GM18873 (cell line): ENCODE results near the gene CD99.
"Not testable (repeated sequence)": the region's sequence is repeated elsewhere in the genome, so short reads cannot be mapped to it uniquely, and the experiment has no call there.

Source experiments
- ATAC-seq: cut with Tn5 transposase; IDR thresholded peaks from one replicate; pipeline ENCODE4 v1.9.1; 2021; ENCODE audit warnings: mild to moderate bottlenecking, moderate library complexity, moderate number of reproducible peaks; ENCODE audit not compliant: unreplicated experiment, low FRiP score

The CD99 gene

GRCh38 chrX:2718821-2719220 is 27.7 kb downstream of the CD99 start:
- no peak for ATAC-seq

GRCh38 chrX:2719774-2720447 is 28.8 kb downstream of the CD99 start:
- no peak for ATAC-seq

GRCh38 chrX:2723286-2723879 is 32.3 kb downstream of the CD99 start:
- no peak for ATAC-seq

- not testable (repeated sequence) for ATAC-seq
Observed at GRCh38 chrX:2727264-2727663, 36.2 kb downstream of the CD99 start.

- ATAC-seq: no peak
Observed at GRCh38 chrX:2732076-2732475, 41.0 kb downstream of the CD99 start.

- no peak for ATAC-seq
Observed at GRCh38 chrX:2732649-2733048, 41.6 kb downstream of the CD99 start.

GRCh38 chrX:2733286-2733685 is 42.2 kb downstream of the CD99 start:
- ATAC-seq: no peak

GRCh38 chrX:2735270-2735669 is 44.2 kb downstream of the CD99 start:
- no peak for ATAC-seq

- ATAC-seq: no peak
Observed at GRCh38 chrX:2740672-2741071, 49.6 kb downstream of the CD99 start.

GRCh38 chrX:2741386-2741785 is 50.3 kb downstream of the CD99 start:
- ATAC-seq: no peak

- ATAC-seq: not testable (repeated sequence)
Observed at GRCh38 chrX:2746250-2746649, 55.2 kb downstream of the CD99 start.

- no peak for ATAC-seq
Observed at GRCh38 chrX:2748171-2748814, 57.2 kb downstream of the CD99 start.

GRCh38 chrX:2748815-2749188 is 57.7 kb downstream of the CD99 start:
- ATAC-seq: no peak

- no peak for ATAC-seq
Observed at GRCh38 chrX:2751291-2751690, 60.2 kb downstream of the CD99 start.

- not testable (repeated sequence) for ATAC-seq
Observed at GRCh38 chrX:2751874-2752300, 60.8 kb downstream of the CD99 start, which contains the start of gene XG. XG (plus strand) TSS chrX:2752040; CDS start chrX:2752275, 235 bp downstream.

- ATAC-seq: not testable (repeated sequence)
Observed at GRCh38 chrX:2752441-2752840, 61.3 kb downstream of the CD99 start.

- ATAC-seq: not testable (repeated sequence)
Observed at GRCh38 chrX:2755163-2755715, 64.1 kb downstream of the CD99 start.

- ATAC-seq: no peak
Observed at GRCh38 chrX:2756548-2756947, 65.5 kb downstream of the CD99 start.

- ATAC-seq: no peak
Observed at GRCh38 chrX:2761246-2761645, 70.2 kb downstream of the CD99 start.

GRCh38 chrX:2762671-2763070 is 71.6 kb downstream of the CD99 start:
- ATAC-seq: not testable (repeated sequence)

GRCh38 chrX:2764766-2765548 is 73.9 kb downstream of the CD99 start:
- not testable (repeated sequence) for ATAC-seq
